Renal cortical epithelial cell (primary cell): Measurements from ENCODE around the gene QSOX1. TPM values are rescaled to one million over a fixed set of nuclear protein-coding genes. Genes with fewer than 3 reads are reported as not detected.
A peak's percentile ranks its signal among the peaks of the same experiment; 100 is the strongest.

Experiments
- DNase-seq: peaks from one replicate; pipeline ENCODE4 v3.0.0-alpha.2; 2011; ENCODE audit warnings: low read depth
- total RNA-seq: library from RNA; depleted of rRNA; stranded (reverse); fragments of >200 nt; gene quantifications from 2 replicates; pipeline ENCODE4 v1.2.3, GENCODE V29; 2014

The QSOX1 gene
- total RNA-seq, 1 donor from 2014 or later: 199 TPM

GRCh38 chr1:180234369-180235076, 79.9 kb downstream of the QSOX1 start:
- no peak for DNase-seq

GRCh38 chr1:180235077-180235501, 80.4 kb downstream of the QSOX1 start:
- DNase-seq: no peak

GRCh38 chr1:180235502-180236239, 81.0 kb downstream of the QSOX1 start:
- no peak for DNase-seq

- no peak for DNase-seq
Measured at GRCh38 chr1:180236698-180237509, 82.2 kb downstream of the QSOX1 start.

- DNase-seq: no peak
Measured at GRCh38 chr1:180237869-180238476, 83.3 kb downstream of the QSOX1 start.

- DNase-seq: no peak
Measured at GRCh38 chr1:180238675-180239074, 84.0 kb downstream of the QSOX1 start.

- no peak for DNase-seq
Measured at GRCh38 chr1:180239145-180240096, 84.8 kb downstream of the QSOX1 start.

GRCh38 chr1:180241716-180242544, 87.3 kb downstream of the QSOX1 start:
- DNase-seq: peak; percentile 17

- DNase-seq: no peak
Measured at GRCh38 chr1:180243517-180244221, 89.0 kb downstream of the QSOX1 start.

- DNase-seq: peak; percentile 49
Measured at GRCh38 chr1:180244840-180245239, 90.2 kb downstream of the QSOX1 start.

GRCh38 chr1:180246579-180246978, 91.9 kb downstream of the QSOX1 start:
- no peak for DNase-seq

- DNase-seq: peak; percentile 57
Measured at GRCh38 chr1:180247061-180247460, 92.4 kb downstream of the QSOX1 start.

GRCh38 chr1:180247580-180247979, 92.9 kb downstream of the QSOX1 start:
- DNase-seq: no peak

GRCh38 chr1:180248176-180248575, 93.5 kb downstream of the QSOX1 start:
- no peak for DNase-seq

- DNase-seq: no peak
Measured at GRCh38 chr1:180248731-180249681, 94.3 kb downstream of the QSOX1 start.

GRCh38 chr1:180249725-180250498, 95.2 kb downstream of the QSOX1 start:
- no peak for DNase-seq

- DNase-seq: no peak
Measured at GRCh38 chr1:180250499-180250770, 95.8 kb downstream of the QSOX1 start.
